GM23338 (cell line): Measurements from ENCODE around the gene ABCA13. TPM values are rescaled to one million over a fixed set of nuclear protein-coding genes. Genes with fewer than 3 reads are reported as not detected.

Experiments used
- ATAC-seq: fragments of 200-7000 bp; cut with Tn5 transposase; 3 replicates; pipeline ENCODE4 v1.9.1; 2020
- DNase-seq: peaks from one replicate; pipeline ENCODE4 v3.0.0-alpha.2; 2015; ENCODE audit warnings: low spot score
- H2AFZ ChIP-seq: fragments of 200-600 bp; sonication (generic); 2 replicates; pipeline ENCODE4 v1.8.0; 2016; ENCODE audit warnings: antibody characterized with exemption, mild to moderate bottlenecking, moderate library complexity
- H3F3A ChIP-seq: fragments of 200-600 bp; sonication (generic); replicated peaks from 2 replicates; pipeline ENCODE4 v1.8.0; 2017; ENCODE audit warnings: antibody characterized with exemption, mixed run types, low read depth
- H3K27ac ChIP-seq: fragments of 200-600 bp; sonication (generic); 2 replicates; pipeline ENCODE4 v1.6.1; 2016; ENCODE audit warnings: low read depth
- H3K27me3 ChIP-seq: fragments of 200-600 bp; sonication (generic); 2 replicates; pipeline ENCODE4 v1.8.0; 2016; ENCODE audit warnings: mild to moderate bottlenecking, mixed run types, moderate library complexity; ENCODE audit not compliant: insufficient read depth
- H3K36me3 ChIP-seq: fragments of 200-600 bp; sonication (generic); 2 replicates; pipeline ENCODE4 v1.8.0; 2016; ENCODE audit warnings: mild to moderate bottlenecking; ENCODE audit not compliant: insufficient read depth
- H3K4me1 ChIP-seq: fragments of 200-600 bp; sonication (generic); 2 replicates; pipeline ENCODE4 v1.8.0; 2016; ENCODE audit warnings: mild to moderate bottlenecking, moderate library complexity; ENCODE audit not compliant: insufficient read depth
- H3K4me2 ChIP-seq: fragments of 200-600 bp; sonication (generic); 2 replicates; pipeline ENCODE4 v1.7.1; 2017; ENCODE audit warnings: mixed run types
- H3K4me3 ChIP-seq: fragments of 200-600 bp; sonication (generic); 2 replicates; pipeline ENCODE4 v1.6.1; 2016; ENCODE audit warnings: mixed run types
- H3K79me2 ChIP-seq: fragments of 200-600 bp; sonication (generic); replicated peaks from 2 replicates; pipeline ENCODE4 v1.8.0; 2017; ENCODE audit warnings: mild to moderate bottlenecking; ENCODE audit not compliant: insufficient read depth
- H3K9me2 ChIP-seq: fragments of 200-600 bp; sonication (generic); 2 replicates; pipeline ENCODE4 v1.8.0; 2017; ENCODE audit not compliant: insufficient read depth
- H4K20me1 ChIP-seq: fragments of 200-600 bp; sonication (generic); replicated peaks from 2 replicates; pipeline ENCODE4 v1.8.0; 2017; ENCODE audit warnings: mild to moderate bottlenecking; ENCODE audit not compliant: insufficient read depth
- H3K27ac Mint-ChIP-seq: 2 replicates; pipeline ENCODE4 v1.8.0; 2020; ENCODE audit warnings: inconsistent platforms, mild to moderate bottlenecking, moderate library complexity, mixed read lengths
- H3K27me3 Mint-ChIP-seq: 3 replicates; pipeline ENCODE4 v1.8.0; 2022; ENCODE audit warnings: low read depth, mild to moderate bottlenecking, moderate library complexity, mixed read lengths, inconsistent platforms; ENCODE audit not compliant: insufficient read depth, poor library complexity
- H3K36me3 Mint-ChIP-seq: 3 replicates; pipeline ENCODE4 v1.8.0; 2021; ENCODE audit warnings: low read depth, mild to moderate bottlenecking, inconsistent platforms, moderate library complexity, mixed read lengths
- H3K4me1 Mint-ChIP-seq: 3 replicates; pipeline ENCODE4 v1.8.0; 2020; ENCODE audit warnings: mild to moderate bottlenecking, inconsistent platforms, mixed read lengths
- H3K4me3 Mint-ChIP-seq: 3 replicates; pipeline ENCODE4 v1.8.0; 2021; ENCODE audit warnings: moderate library complexity, mild to moderate bottlenecking, inconsistent platforms, mixed read lengths
- H3K9me3 Mint-ChIP-seq: 3 replicates; pipeline ENCODE4 v1.8.0; 2020; ENCODE audit warnings: moderate library complexity, mild to moderate bottlenecking, inconsistent platforms, mixed read lengths
- CREB1 ChIP-seq: fragments of 250-450 bp; sonication (Bioruptor Pico); IDR thresholded peaks from 2 replicates; pipeline ENCODE4 v1.5.0; 2020; ENCODE audit warnings: low read depth, mild to moderate bottlenecking, moderate library complexity
- ETS1 ChIP-seq: IDR thresholded peaks from 2 replicates; pipeline ENCODE4 v1.6.1; 2016; ENCODE audit warnings: antibody characterized with exemption
- EZH2 ChIP-seq: fragments of 200-600 bp; sonication (generic); IDR thresholded peaks from one replicate; pipeline ENCODE4 v1.8.0; 2017; ENCODE audit warnings: antibody characterized with exemption, mild to moderate bottlenecking, low read depth; ENCODE audit not compliant: unreplicated experiment
- EZH2phosphoT487 ChIP-seq: fragments of 200-600 bp; sonication (generic); IDR thresholded peaks from one replicate; pipeline ENCODE4 v1.8.1; 2018; ENCODE audit warnings: antibody characterized with exemption; ENCODE audit not compliant: unreplicated experiment
- JUNB ChIP-seq: IDR thresholded peaks from one replicate; pipeline ENCODE4 v1.6.1; 2016; ENCODE audit warnings: antibody characterized with exemption; ENCODE audit not compliant: unreplicated experiment
- NANOG ChIP-seq: IDR thresholded peaks from 2 replicates; pipeline ENCODE4 v1.6.1; 2016; ENCODE audit warnings: antibody characterized with exemption, borderline replicate concordance
- POLR2AphosphoS5 ChIP-seq: IDR thresholded peaks from 2 replicates; pipeline ENCODE4 v1.6.1; 2016; ENCODE audit warnings: antibody characterized with exemption, low read depth
- REST ChIP-seq: IDR thresholded peaks from one replicate; pipeline ENCODE4 v1.6.1; 2018; ENCODE audit warnings: antibody characterized with exemption; ENCODE audit not compliant: unreplicated experiment
- STAT1 ChIP-seq: IDR thresholded peaks from one replicate; pipeline ENCODE4 v1.6.1; 2016; ENCODE audit warnings: antibody characterized with exemption; ENCODE audit not compliant: unreplicated experiment
- ZNF114 ChIP-seq: fragments of 250-450 bp; sonication (Bioruptor Pico); IDR thresholded peaks from 2 replicates; pipeline ENCODE4 v1.5.0; 2020; ENCODE audit warnings: mild to moderate bottlenecking, moderate library complexity
- ZNF331 ChIP-seq: fragments of 250-450 bp; sonication (Bioruptor Pico); IDR thresholded peaks from 2 replicates; pipeline ENCODE4 v1.5.0; 2020; ENCODE audit warnings: low read depth, mild to moderate bottlenecking, moderate library complexity
- ZNF462 ChIP-seq: fragments of 250-450 bp; sonication (Bioruptor Pico); IDR thresholded peaks from 2 replicates; pipeline ENCODE4 v1.5.0; 2020; ENCODE audit warnings: mild to moderate bottlenecking, moderate library complexity
- polyA plus RNA-seq: library from polyadenylated mRNA; unstranded; fragments of >200 nt; fragmentation: Nextera tagmentation; extraction: Ambion mirVana; gene quantifications from 2 replicates; pipeline ENCODE4 v1.2.1, GENCODE V29; 2016
- total RNA-seq: library from RNA; depleted of rRNA; stranded (reverse); fragments of >200 nt; shearing (Covaris generic); gene quantifications from 2 replicates; pipeline ENCODE4 v1.2.3, GENCODE V29; 2014

ABCA13 gene
- total and polyA plus RNA-seq, 2 experiments from 2014 or later = 0.21 TPM; not detected in 1

- Histone ChIP-seq H3K4me1 (peaks cover 12% of the 10 kb centered on the region), H3K27me3 (no peaks in the 10 kb centered on the region), H3K36me3 (no peaks in the 10 kb centered on the region), H4K20me1 (no peaks in the 10 kb centered on the region), H3K4me3 (no peak overlapping the region), H3K79me2 (no peaks in the 10 kb centered on the region), H2AFZ (no peak overlapping the region), H3K27ac (no peak overlapping the region), H3F3A (no peaks in the 10 kb centered on the region), H3K9me2 (peaks cover 1% of the 10 kb centered on the region; the same call in 1 of the 2 replicates), H3K4me2 (no peak overlapping the region)
- Mint-ChIP-seq H3K27me3 (peaks cover 2% of the 10 kb centered on the region), H3K9me3 (no peaks in the 10 kb centered on the region), H3K36me3 (no peaks in the 10 kb centered on the region), H3K4me3 (no peak overlapping the region), H3K4me1 (peaks cover 14% of the 10 kb centered on the region; the same call in 2 of the 3 replicates), H3K27ac (no peak overlapping the region)
- DNase-seq = no peak
- TF ChIP-seq POLR2AphosphoS5 = no peak
- no peak for TF ChIP-seq ZNF331 (CRISPR knock-in tag)
- no peak for TF ChIP-seq REST
- TF ChIP-seq EZH2 = no peak
- no peak for TF ChIP-seq ETS1
- no peak for TF ChIP-seq EZH2phosphoT487
- no peak for TF ChIP-seq CREB1
- no peak for TF ChIP-seq STAT1
- TF ChIP-seq ZNF462 = no peak
- TF ChIP-seq NANOG = no peak
- no peak for TF ChIP-seq JUNB
- TF ChIP-seq ZNF114 (CRISPR knock-in tag) = no peak
- ATAC-seq = no peak
Observed at GRCh38 chr7:48255046-48255445, 83.8 kb downstream of the ABCA13 start.
